Neural progenitor cell (in vitro differentiated cells): ENCODE results near the gene GLOD4. TPM values are rescaled to one million over a fixed set of nuclear protein-coding genes. Genes with fewer than 3 reads are reported as not detected.

ENCODE experiments used
- DNase-seq: peaks from one replicate; pipeline ENCODE4 v3.0.0-alpha.2; 2016; ENCODE audit warnings: low spot score
- H2AFZ ChIP-seq: fragments of 200-600 bp; sonication (generic); replicated peaks from 2 replicates; pipeline ENCODE4 v1.6.1; 2016; ENCODE audit warnings: antibody characterized with exemption
- H3F3A ChIP-seq: fragments of 200-600 bp; sonication (generic); 2 replicates; pipeline ENCODE4 v1.6.1; 2016; ENCODE audit warnings: antibody characterized with exemption, low read depth
- H3K27ac ChIP-seq: fragments of 200-600 bp; sonication (generic); 2 replicates; pipeline ENCODE4 v1.5.1; 2016; ENCODE audit warnings: mild to moderate bottlenecking
- H3K27me3 ChIP-seq: fragments of 200-600 bp; sonication (generic); 2 replicates; pipeline ENCODE4 v1.6.1; 2016; ENCODE audit warnings: mild to moderate bottlenecking, moderate library complexity
- H3K36me3 ChIP-seq: fragments of 200-600 bp; sonication (generic); 2 replicates; pipeline ENCODE4 v1.5.1; 2016
- H3K4me1 ChIP-seq: fragments of 200-600 bp; sonication (generic); 2 replicates; pipeline ENCODE4 v1.6.1; 2016; ENCODE audit warnings: mixed run types
- H3K4me2 ChIP-seq: fragments of 200-600 bp; sonication (generic); 2 replicates; pipeline ENCODE4 v1.6.1; 2016
- H3K4me3 ChIP-seq: fragments of 200-600 bp; sonication (generic); 2 replicates; pipeline ENCODE4 v1.5.1; 2016
- H3K79me2 ChIP-seq: fragments of 200-600 bp; sonication (generic); 2 replicates; pipeline ENCODE4 v1.6.1; 2016; ENCODE audit warnings: low read depth
- H3K9ac ChIP-seq: fragments of 200-600 bp; sonication (generic); 2 replicates; pipeline ENCODE4 v1.6.1; 2016
- H3K9me3 ChIP-seq: fragments of 200-600 bp; sonication (generic); 2 replicates; pipeline ENCODE4 v1.5.1; 2016; ENCODE audit warnings: low read depth
- H4K20me1 ChIP-seq: fragments of 200-600 bp; sonication (generic); 2 replicates; pipeline ENCODE4 v1.6.1; 2016; ENCODE audit warnings: low read depth
- H3K27ac Mint-ChIP-seq: 3 replicates; pipeline ENCODE4 v1.8.0; 2021; ENCODE audit warnings: mixed read lengths
- H3K27me3 Mint-ChIP-seq: 2 replicates; pipeline ENCODE4 v1.8.0; 2022; ENCODE audit warnings: low read depth, mild to moderate bottlenecking, inconsistent platforms, moderate library complexity, mixed read lengths; ENCODE audit not compliant: insufficient read depth
- H3K36me3 Mint-ChIP-seq: 3 replicates; pipeline ENCODE4 v1.8.0; 2021; ENCODE audit warnings: mixed read lengths
- H3K4me1 Mint-ChIP-seq: 3 replicates; pipeline ENCODE4 v1.8.0; 2021; ENCODE audit warnings: mixed read lengths
- H3K4me3 Mint-ChIP-seq: 3 replicates; pipeline ENCODE4 v1.8.0; 2021; ENCODE audit warnings: mild to moderate bottlenecking, moderate library complexity, mixed read lengths
- H3K9me3 Mint-ChIP-seq: 3 replicates; pipeline ENCODE4 v1.8.0; 2020; ENCODE audit warnings: mixed read lengths
- EZH2 ChIP-seq: fragments of 200-600 bp; sonication (generic); IDR thresholded peaks from 2 replicates; pipeline ENCODE4 v1.6.1; 2017; ENCODE audit warnings: antibody characterized with exemption, mild to moderate bottlenecking, moderate library complexity
- EZH2phosphoT487 ChIP-seq: fragments of 200-600 bp; sonication (generic); IDR thresholded peaks from 2 replicates; pipeline ENCODE4 v1.6.1; 2017; ENCODE audit warnings: antibody characterized with exemption
- total RNA-seq: library from RNA; depleted of rRNA; stranded (reverse); fragments of >200 nt; gene quantifications from 2 replicates; pipeline ENCODE4 v1.2.3, GENCODE V29; 2015; ENCODE audit warnings: low replicate concordance
- TF ChIP-seq, protein P1 (sequence below): fragments of 200-600 bp; sonication (generic); IDR thresholded peaks from 2 replicates; pipeline ENCODE4 v1.5.1; 2017; ENCODE audit warnings: antibody characterized with exemption, mild to moderate bottlenecking

The GLOD4 gene
- total RNA-seq, 1 donor from 2014 or later: 309 TPM

DNA sequence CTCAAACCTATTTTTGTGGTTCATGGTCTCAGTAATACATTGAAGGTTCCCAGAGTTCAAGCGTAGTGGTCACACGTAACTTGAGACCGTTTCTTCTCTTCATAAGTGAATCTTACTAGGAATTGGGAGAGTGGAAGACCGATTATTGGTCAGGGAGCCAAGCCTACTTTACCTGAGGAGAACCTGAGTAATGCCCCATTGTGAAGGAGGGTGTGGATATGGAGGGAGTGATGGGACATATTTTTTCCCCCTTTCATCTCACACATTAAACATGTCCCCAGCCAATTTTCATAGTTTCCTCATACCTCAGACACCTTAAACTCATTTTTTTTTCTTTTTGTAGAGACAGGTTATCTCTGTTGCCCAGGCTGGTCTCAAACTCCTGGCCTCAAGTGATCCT lies 38.9 kb downstream of the GLOD4 start:
- H4K20me1 ChIP-seq: peaks cover 41% of the 10 kb centered on the region
- Mint-ChIP-seq H3K27ac (peak overlapping the region; percentile 74), H3K9me3 (peaks cover 4% of the 10 kb centered on the region), H3K36me3 (peaks cover 62% of the 10 kb centered on the region), H3K4me3 (no peak overlapping the region), H3K4me1 (no peaks in the 10 kb centered on the region), H3K27me3 (peaks cover 5% of the 10 kb centered on the region)
- peaks cover 47% of the 10 kb centered on the region for H3K79me2 ChIP-seq
- H3K27ac ChIP-seq: no peak overlapping the region
- no peak overlapping the region for H3K4me3 ChIP-seq
- no peak for DNase-seq
- TF ChIP-seq EZH2phosphoT487: no peak
- no peak for TF ChIP-seq EZH2
- TF ChIP-seq, protein P1, sequence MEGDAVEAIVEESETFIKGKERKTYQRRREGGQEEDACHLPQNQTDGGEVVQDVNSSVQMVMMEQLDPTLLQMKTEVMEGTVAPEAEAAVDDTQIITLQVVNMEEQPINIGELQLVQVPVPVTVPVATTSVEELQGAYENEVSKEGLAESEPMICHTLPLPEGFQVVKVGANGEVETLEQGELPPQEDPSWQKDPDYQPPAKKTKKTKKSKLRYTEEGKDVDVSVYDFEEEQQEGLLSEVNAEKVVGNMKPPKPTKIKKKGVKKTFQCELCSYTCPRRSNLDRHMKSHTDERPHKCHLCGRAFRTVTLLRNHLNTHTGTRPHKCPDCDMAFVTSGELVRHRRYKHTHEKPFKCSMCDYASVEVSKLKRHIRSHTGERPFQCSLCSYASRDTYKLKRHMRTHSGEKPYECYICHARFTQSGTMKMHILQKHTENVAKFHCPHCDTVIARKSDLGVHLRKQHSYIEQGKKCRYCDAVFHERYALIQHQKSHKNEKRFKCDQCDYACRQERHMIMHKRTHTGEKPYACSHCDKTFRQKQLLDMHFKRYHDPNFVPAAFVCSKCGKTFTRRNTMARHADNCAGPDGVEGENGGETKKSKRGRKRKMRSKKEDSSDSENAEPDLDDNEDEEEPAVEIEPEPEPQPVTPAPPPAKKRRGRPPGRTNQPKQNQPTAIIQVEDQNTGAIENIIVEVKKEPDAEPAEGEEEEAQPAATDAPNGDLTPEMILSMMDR: no peak
- no peak overlapping the region for H3K9ac ChIP-seq
- H3K4me2 ChIP-seq: no peak overlapping the region
- H2AFZ ChIP-seq: no peak overlapping the region
- peaks cover 6% of the 10 kb centered on the region for H3K36me3 ChIP-seq
- no peaks in the 10 kb centered on the region for H3F3A ChIP-seq
- no peaks in the 10 kb centered on the region for H3K27me3 ChIP-seq
- no peaks in the 10 kb centered on the region for H3K9me3 ChIP-seq
- H3K4me1 ChIP-seq: no peaks in the 10 kb centered on the region

DNA sequence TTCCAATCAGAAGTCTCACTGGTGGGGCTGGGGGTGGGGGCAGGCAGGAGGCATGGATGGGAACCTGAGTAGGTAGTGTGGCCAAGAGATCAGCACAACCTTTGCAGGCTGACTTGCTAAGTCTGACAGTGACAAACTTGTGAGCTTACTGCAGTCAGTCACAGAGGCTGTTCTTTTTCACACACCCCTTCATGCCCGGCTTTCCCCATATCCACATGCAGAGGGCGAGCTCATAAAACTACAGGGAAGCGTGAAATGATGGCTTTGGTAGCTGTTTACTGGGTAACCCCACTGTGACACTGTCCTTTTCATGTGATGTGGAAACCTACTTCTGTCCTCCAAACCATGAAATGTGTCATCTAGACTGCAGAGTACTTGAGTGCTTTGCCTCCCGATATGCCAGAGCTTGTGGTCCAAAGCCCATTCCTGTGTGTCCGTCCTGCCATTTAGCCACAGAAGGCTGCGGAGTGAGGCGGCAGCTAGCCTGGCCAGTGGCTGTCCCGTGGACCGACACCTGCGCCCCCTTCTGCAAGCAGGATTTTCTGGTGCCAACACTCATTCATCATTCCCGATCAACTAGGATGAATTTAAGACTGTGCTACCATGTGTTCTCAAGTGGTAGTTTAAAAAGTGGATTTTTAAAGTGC lies 39.8 kb downstream of the GLOD4 start:
- no peak overlapping the region for H2AFZ ChIP-seq
- peaks cover 60% of the 10 kb centered on the region for H3K36me3 Mint-ChIP-seq
- H3K27ac Mint-ChIP-seq: no peak overlapping the region
- no peak for TF ChIP-seq EZH2phosphoT487
- TF ChIP-seq EZH2: no peak
- TF ChIP-seq, protein P1: no peak
- no peaks in the 10 kb centered on the region for H3K4me1 Mint-ChIP-seq
- no peaks in the 10 kb centered on the region for H3K4me1 ChIP-seq
- no peaks in the 10 kb centered on the region for H3K9me3 Mint-ChIP-seq
- peaks cover 46% of the 10 kb centered on the region for H4K20me1 ChIP-seq
- H3K36me3 ChIP-seq: peaks cover 6% of the 10 kb centered on the region
- H3K4me2 ChIP-seq: no peak overlapping the region
- no peak overlapping the region for H3K4me3 ChIP-seq
- no peak overlapping the region for H3K9ac ChIP-seq
- peak overlapping the region; percentile 20 for H3K27ac ChIP-seq
- peaks cover 2% of the 10 kb centered on the region for H3K27me3 Mint-ChIP-seq
- H3K79me2 ChIP-seq: peaks cover 45% of the 10 kb centered on the region
- H3K27me3 ChIP-seq: no peaks in the 10 kb centered on the region
- DNase-seq: no peak
- H3K4me3 Mint-ChIP-seq: no peak overlapping the region
- no peaks in the 10 kb centered on the region for H3F3A ChIP-seq
- H3K9me3 ChIP-seq: no peaks in the 10 kb centered on the region

DNA sequence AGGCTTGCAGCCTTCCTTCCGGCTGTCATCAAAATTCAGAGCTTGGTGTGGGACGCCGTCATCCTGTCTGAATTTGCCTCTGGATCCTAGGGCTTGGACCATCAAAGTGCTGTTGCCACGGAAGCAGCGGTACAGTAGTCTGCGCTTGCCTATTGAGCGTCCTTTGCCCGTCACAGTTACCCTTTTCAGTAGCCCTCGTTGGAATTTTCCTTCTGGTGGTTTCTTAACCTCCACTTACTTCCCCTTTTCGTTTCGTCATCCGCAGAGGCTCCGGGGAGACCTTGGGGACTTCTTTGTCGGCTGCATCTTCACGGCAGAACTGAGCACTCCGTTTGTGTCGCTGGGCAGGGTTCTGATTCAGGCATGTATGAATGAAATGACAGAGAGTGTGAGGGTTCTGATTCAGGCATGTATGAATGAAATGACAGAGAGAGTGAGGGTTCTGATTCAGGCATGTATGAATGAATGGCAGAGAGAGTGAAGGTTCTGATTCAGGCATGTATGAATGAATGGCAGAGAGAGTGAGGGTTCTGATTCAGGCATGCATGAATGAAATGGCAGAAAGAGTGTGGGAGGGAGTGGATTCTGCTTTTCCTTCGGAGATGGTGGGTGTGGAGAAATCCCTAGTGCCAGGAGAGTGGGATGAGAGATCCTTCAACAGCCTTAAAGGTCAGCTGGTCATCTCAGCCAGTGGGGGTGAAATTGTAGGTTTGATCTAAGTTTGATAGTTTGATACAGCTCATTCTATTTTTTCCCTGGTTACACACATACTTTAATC lies 41.7 kb downstream of the GLOD4 start:
- peaks cover 51% of the 10 kb centered on the region for H3K79me2 ChIP-seq
- no peak overlapping the region for H3K27ac ChIP-seq
- no peak overlapping the region for H3K4me2 ChIP-seq
- Mint-ChIP-seq H3K27ac (no peak overlapping the region), H3K9me3 (no peaks in the 10 kb centered on the region), H3K4me3 (no peak overlapping the region), H3K27me3 (peaks cover 2% of the 10 kb centered on the region), H3K36me3 (peaks cover 54% of the 10 kb centered on the region), H3K4me1 (no peaks in the 10 kb centered on the region)
- no peak overlapping the region for H3K9ac ChIP-seq
- TF ChIP-seq EZH2 (no peak), EZH2phosphoT487 (no peak)
- TF ChIP-seq, protein P1: no peak
- H3K4me3 ChIP-seq: no peak overlapping the region
- no peaks in the 10 kb centered on the region for H3K9me3 ChIP-seq
- peaks cover 6% of the 10 kb centered on the region for H3K36me3 ChIP-seq
- no peak overlapping the region for H2AFZ ChIP-seq
- H3K4me1 ChIP-seq: no peaks in the 10 kb centered on the region
- no peaks in the 10 kb centered on the region for H3K27me3 ChIP-seq
- H4K20me1 ChIP-seq: peaks cover 48% of the 10 kb centered on the region
- DNase-seq: no peak
- no peaks in the 10 kb centered on the region for H3F3A ChIP-seq
